Brain microvascular endothelial cell (primary cell): ENCODE data around the gene RUBCNL.

ENCODE experiments used
- DNase-seq: peaks from one replicate; pipeline ENCODE4 v3.0.0-alpha.2; 2020
- H3K27ac ChIP-seq: fragments of 250-450 bp; sonication (Bioruptor Pico); 2 replicates; pipeline ENCODE4 v1.5.1; 2020; ENCODE audit warnings: mild to moderate bottlenecking, moderate library complexity
- H3K27me3 ChIP-seq: fragments of 250-450 bp; sonication (Bioruptor Pico); replicated peaks from 2 replicates; pipeline ENCODE4 v1.5.1; 2020; ENCODE audit warnings: mild to moderate bottlenecking
- H3K36me3 ChIP-seq: fragments of 250-450 bp; sonication (Bioruptor Pico); replicated peaks from 2 replicates; pipeline ENCODE4 v1.5.1; 2020; ENCODE audit warnings: mild to moderate bottlenecking
- H3K4me3 ChIP-seq: 2 replicates; pipeline ENCODE4 v1.5.1; 2011; ENCODE audit warnings: low read depth, mild to moderate bottlenecking, control low read depth, low read length, moderate library complexity
- in situ Hi-C: cut with HindIII; loops from 2 replicates; pipeline ENCODE4 v1.10.0; 2017; ENCODE audit warnings: low sequenced_read_pairs, low pct_ligation_motif_present
- TF ChIP-seq, protein P1 (sequence below): IDR thresholded peaks from 2 replicates; pipeline ENCODE4 v1.5.1; 2011; ENCODE audit warnings: low read depth, mild to moderate bottlenecking, moderate library complexity, low read length, control low read depth, inconsistent platforms; ENCODE audit errors: missing control alignments

The RUBCNL gene

DNA sequence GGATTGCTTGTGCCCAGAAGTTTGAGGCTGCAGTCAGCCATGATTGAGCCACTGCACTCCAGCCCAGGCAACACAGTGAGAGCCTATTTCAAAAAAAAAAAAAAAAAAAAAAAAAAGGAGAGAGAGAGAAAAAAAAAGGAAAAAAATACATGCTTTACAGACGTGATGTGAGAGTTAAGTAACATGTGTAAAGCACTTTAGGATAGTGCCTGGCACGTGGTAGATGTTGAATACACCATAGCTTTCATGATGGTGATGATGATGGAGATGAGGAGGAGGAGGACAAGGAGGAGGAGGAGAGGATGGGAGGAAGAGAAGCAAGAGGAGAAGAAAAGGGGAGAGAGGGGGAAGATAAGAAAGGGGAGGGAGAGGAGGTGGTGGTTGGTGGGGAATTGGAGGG, 15.1 kb upstream of the RUBCNL start:
- Histone ChIP-seq H3K4me3 (no peak overlapping the region), H3K27ac (no peak overlapping the region), H3K36me3 (no peaks in the 10 kb centered on the region), H3K27me3 (no peaks in the 10 kb centered on the region)
- TF ChIP-seq, protein P1, sequence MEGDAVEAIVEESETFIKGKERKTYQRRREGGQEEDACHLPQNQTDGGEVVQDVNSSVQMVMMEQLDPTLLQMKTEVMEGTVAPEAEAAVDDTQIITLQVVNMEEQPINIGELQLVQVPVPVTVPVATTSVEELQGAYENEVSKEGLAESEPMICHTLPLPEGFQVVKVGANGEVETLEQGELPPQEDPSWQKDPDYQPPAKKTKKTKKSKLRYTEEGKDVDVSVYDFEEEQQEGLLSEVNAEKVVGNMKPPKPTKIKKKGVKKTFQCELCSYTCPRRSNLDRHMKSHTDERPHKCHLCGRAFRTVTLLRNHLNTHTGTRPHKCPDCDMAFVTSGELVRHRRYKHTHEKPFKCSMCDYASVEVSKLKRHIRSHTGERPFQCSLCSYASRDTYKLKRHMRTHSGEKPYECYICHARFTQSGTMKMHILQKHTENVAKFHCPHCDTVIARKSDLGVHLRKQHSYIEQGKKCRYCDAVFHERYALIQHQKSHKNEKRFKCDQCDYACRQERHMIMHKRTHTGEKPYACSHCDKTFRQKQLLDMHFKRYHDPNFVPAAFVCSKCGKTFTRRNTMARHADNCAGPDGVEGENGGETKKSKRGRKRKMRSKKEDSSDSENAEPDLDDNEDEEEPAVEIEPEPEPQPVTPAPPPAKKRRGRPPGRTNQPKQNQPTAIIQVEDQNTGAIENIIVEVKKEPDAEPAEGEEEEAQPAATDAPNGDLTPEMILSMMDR = no peak
- in situ Hi-C loops = no loop called here
- DNase-seq = no peak

DNA sequence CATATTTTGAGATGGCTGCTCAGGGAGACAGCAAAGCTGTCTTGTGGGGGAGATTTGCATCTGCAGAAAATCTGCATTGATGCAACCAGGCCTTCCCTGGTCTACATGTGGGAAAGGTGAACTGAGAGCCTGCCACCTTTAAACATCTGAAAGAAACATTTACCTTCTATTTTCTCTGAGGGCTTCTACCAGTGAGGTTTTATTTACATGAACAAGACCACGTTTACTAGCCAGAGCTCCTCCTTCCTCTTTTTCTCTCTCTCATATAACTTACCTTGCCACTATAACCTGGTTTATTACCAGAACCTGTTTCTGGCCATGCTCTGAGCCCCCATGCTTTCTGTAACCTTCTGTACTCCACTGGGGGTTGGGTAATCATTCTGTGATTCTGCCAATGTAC, 14.4 kb upstream of the RUBCNL start:
- TF ChIP-seq, protein P1 = no peak
- no peaks in the 10 kb centered on the region for H3K36me3 ChIP-seq
- no peak overlapping the region for H3K4me3 ChIP-seq
- no peak overlapping the region for H3K27ac ChIP-seq
- H3K27me3 ChIP-seq = no peaks in the 10 kb centered on the region
- in situ Hi-C loops = no loop called here
- no peak for DNase-seq

DNA sequence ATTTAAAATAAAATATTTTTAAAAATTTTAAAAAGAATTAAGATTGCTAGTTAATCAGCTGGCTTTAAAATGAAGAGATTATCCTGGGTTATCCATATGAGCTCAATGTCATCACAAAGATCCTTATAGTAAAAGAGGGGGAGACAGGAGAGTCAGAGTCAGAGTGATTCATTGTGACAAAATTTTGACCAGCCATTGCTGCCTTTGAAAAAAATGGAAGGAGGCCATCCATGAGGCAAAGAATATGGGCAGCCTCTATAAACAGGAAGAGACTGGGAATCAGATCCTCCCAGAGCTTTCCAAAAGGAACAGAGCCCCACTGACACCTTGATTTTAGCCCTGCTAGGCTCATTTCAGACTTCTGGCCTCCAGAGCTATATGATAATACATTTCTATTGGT, 9.3 kb upstream of the RUBCNL start:
- H3K27me3 ChIP-seq = no peaks in the 10 kb centered on the region
- TF ChIP-seq, protein P1 = no peak
- in situ Hi-C loops = no loop called here
- no peaks in the 10 kb centered on the region for H3K36me3 ChIP-seq
- no peak for DNase-seq
- H3K27ac ChIP-seq = no peak overlapping the region
- H3K4me3 ChIP-seq = no peak overlapping the region

DNA sequence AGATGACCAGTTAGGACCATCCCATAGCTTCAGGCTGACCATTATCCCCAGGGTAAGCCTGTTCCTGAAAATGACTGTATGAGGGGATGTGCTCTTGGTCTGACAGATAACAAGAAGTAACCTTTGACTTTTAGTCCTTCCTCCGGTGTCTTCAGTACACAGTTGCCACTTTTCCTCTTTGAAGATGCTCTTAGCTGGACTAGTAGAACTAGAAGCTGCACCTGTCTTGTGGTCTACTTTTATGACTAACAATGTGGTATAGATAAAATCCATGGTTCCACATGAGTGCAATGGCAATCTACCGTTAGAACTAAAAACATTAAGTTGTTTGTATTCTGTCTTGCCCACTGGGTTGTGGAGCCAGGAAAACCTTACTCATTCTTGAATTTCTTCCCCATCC, 5.9 kb upstream of the RUBCNL start:
- no peak overlapping the region for H3K27ac ChIP-seq
- H3K27me3 ChIP-seq = no peaks in the 10 kb centered on the region
- no peaks in the 10 kb centered on the region for H3K36me3 ChIP-seq
- DNase-seq = no peak
- no peak overlapping the region for H3K4me3 ChIP-seq
- TF ChIP-seq, protein P1 = no peak
- in situ Hi-C loops = no loop called here

DNA sequence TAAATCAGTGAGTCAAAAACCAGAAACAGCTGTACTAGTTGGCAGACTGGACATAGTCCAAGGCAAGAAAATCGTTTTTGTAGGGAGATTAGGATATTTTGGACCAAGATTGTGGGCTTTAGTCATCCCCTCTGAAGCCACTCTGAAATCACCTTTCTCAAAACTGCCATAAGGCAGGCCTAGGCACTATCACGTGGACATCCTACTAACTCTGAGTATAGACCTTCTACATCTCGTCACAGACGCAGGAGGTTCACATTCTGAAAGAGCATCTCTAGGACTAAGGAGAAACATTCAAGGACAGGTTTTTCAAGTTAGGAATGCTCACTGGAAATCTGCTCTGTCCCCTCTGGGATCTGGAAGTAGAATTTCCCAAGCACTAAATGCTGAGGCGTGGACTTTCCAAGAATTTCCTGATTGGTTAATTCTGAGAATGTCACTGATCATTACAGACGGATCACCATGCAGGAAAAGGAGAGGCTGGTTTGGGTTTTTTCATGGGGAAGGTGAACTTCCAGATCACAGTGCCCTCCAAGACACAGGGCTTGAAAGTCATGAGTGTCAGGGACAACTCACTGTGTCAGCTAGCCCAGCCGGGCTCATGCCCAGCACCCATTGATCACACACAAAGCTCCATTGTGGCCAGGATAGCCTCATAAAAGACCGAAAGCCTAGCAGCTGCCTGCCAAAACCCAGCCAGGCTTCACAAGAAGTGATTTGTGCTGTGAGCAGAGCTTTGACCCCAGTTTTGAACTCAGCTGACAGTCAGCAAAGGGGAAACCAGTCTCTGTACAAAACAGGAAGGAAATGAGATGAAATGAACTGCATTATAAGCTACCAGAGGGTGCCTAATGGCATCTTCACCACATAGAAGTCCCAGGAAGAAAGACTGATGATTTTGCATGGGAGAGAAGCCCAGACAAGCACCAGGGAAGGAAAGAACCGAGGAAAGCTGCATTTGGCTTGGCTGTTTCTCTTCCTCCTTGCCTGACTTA, 2.7 kb upstream of the RUBCNL start:
- Histone ChIP-seq H3K36me3 (no peaks in the 10 kb centered on the region), H3K27me3 (peaks cover 16% of the 10 kb centered on the region), H3K27ac (no peak overlapping the region), H3K4me3 (no peak overlapping the region)
- TF ChIP-seq, protein P1 = no peak
- in situ Hi-C loops = no loop called here
- DNase-seq = no peak

DNA sequence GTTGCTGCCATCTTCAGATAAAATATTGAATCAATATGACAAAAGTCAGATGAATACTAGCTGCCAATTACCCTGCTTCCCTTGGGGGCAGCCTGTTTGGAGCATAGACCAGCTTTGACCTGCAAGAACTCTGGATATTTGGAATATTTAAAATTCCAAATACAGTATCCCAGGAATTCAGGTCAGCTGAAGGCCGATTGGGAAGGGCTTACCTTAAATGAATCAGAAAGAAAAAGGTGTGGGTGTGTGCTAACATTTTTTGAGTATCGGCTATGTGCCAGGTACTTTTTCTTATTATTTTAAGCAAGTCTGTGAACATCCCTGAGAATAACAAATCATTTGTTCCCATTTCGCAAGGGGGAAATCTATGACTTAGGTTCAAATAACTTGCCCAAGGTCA, 1.8 kb upstream of the RUBCNL start:
- Histone ChIP-seq H3K27me3 (peaks cover 16% of the 10 kb centered on the region), H3K27ac (no peak overlapping the region), H3K36me3 (no peaks in the 10 kb centered on the region), H3K4me3 (no peak overlapping the region)
- no peak for DNase-seq
- in situ Hi-C loops = no loop called here
- TF ChIP-seq, protein P1 = no peak
